SU-DHL-6 (cell line): Measurements from ENCODE around the gene FAM53B.

Source experiments
- CTCF ChIP-seq: fragments of 200-600 bp; sonication (generic); IDR thresholded peaks from one replicate; pipeline ENCODE4 v1.5.1; 2017; ENCODE audit warnings: antibody characterized with exemption, mild to moderate bottlenecking, low read length, moderate library complexity; ENCODE audit not compliant: insufficient read depth, poor library complexity, severe bottlenecking
- EZH2phosphoT487 ChIP-seq: fragments of 200-600 bp; sonication (generic), shearing (Covaris generic); conservative IDR thresholded peaks from 2 replicates; pipeline ENCODE4 v1.6.1; 2018; ENCODE audit warnings: mild to moderate bottlenecking, antibody characterized with exemption, low read length, moderate library complexity, mixed read lengths

DNA sequence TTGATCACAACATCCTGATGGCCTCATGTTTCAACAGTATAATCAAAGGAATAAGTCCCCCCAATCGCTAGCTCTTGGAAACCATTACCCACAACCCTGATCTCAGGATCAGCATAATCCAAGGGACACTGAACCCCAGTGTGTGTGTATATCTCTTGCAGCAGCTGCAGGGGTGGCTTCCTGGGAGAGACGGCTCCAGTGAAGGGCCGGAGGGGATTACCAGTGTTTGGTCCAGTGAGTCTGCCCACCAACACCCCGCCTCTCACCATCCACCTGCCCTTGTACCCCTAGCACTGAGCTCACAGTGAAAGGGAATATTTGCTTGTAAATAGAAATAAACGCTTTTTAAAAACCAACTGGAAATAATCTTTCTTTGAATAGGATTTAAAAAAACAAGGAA lies 63.1 kb downstream of the FAM53B start:
- TF ChIP-seq CTCF (no peak), EZH2phosphoT487 (no peak)
